Liver (tissue), 9 donors: ENCODE measurements around the gene SMG6. TPM values are rescaled to one million over a fixed set of nuclear protein-coding genes. Genes with fewer than 3 reads are reported as not detected.

Experiments
- DNase-seq: peaks from one replicate; pipeline ENCODE4 v3.0.0-alpha.2; 2017; ENCODE audit warnings: low spot score
- H3K27ac ChIP-seq, 2 donors: one replicate each; pipeline ENCODE4 v1.7.0; 2013; ENCODE audit warnings: inconsistent platforms in 2 of 2, low read length in 2 of 2, control low read depth in 1 of 2, low read depth in 1 of 2, mild to moderate bottlenecking in 1 of 2
- H3K27me3 ChIP-seq, 4 donors: one replicate each; pipeline versions ENCODE4 v1.6.1 to v1.7.0; 2013; ENCODE audit warnings: low read length in 3 of 4, inconsistent platforms in 1 of 4, mild to moderate bottlenecking in 1 of 4, moderate library complexity in 1 of 4; ENCODE audit not compliant: control insufficient read depth in 4 of 4, insufficient read depth in 4 of 4
- H3K36me3 ChIP-seq, 4 donors: one replicate each; pipeline versions ENCODE4 v1.6.1 to v1.7.0; 2013; ENCODE audit warnings: low read length in 3 of 4, mild to moderate bottlenecking in 3 of 4, low read depth in 1 of 4, moderate library complexity in 1 of 4; ENCODE audit not compliant: control insufficient read depth in 4 of 4, insufficient read depth in 3 of 4
- H3K4me1 ChIP-seq, 4 donors: one replicate each; pipeline versions ENCODE4 v1.6.1 to v1.7.0; 2013; ENCODE audit warnings: low read length in 3 of 4, mild to moderate bottlenecking in 3 of 4, moderate library complexity in 1 of 4; ENCODE audit not compliant: control insufficient read depth in 4 of 4, insufficient read depth in 4 of 4
- H3K4me3 ChIP-seq, 3 donors: one replicate each; pipeline versions ENCODE4 v1.6.1 to v1.7.0; 2013; ENCODE audit warnings: low read length in 3 of 3, control low read depth in 1 of 3, low read depth in 1 of 3, mild to moderate bottlenecking in 1 of 3
- H3K9ac ChIP-seq, 2 donors: one replicate each; pipeline ENCODE4 v1.7.0; 2013; ENCODE audit warnings: low read length in 2 of 2, mild to moderate bottlenecking in 2 of 2, moderate library complexity in 2 of 2, control low read depth in 1 of 2, low read depth in 1 of 2
- H3K9me3 ChIP-seq, 4 donors: one replicate each; pipeline versions ENCODE4 v1.6.1 to v1.7.0; 2013; ENCODE audit warnings: low read length in 3 of 4; ENCODE audit not compliant: control insufficient read depth in 4 of 4
- EGR1 ChIP-seq, 2 donors: IDR thresholded peaks; 2 replicates each; pipeline ENCODE4 v1.6.1; 2016 to 2018; ENCODE audit warnings: antibody characterized with exemption in 2 of 2, low read depth in 2 of 2
- FOXA1 ChIP-seq: IDR thresholded peaks from 2 replicates; pipeline ENCODE4 v1.6.1; 2016; ENCODE audit warnings: antibody characterized with exemption
- FOXA2 ChIP-seq: IDR thresholded peaks from 2 replicates; pipeline ENCODE4 v1.6.1; 2016; ENCODE audit warnings: antibody characterized with exemption
- GABPA ChIP-seq, 2 donors: IDR thresholded peaks in 1 of 2; conservative IDR thresholded peaks in 1 of 2; 2 replicates each; pipeline ENCODE4 v1.6.1; 2016; ENCODE audit warnings: antibody characterized with exemption in 2 of 2, mild to moderate bottlenecking in 1 of 2, moderate library complexity in 1 of 2
- HNF4A ChIP-seq, 2 donors: conservative IDR thresholded peaks; 2 replicates each; pipeline ENCODE4 v1.6.1; 2016; ENCODE audit warnings: antibody characterized with exemption in 2 of 2, mild to moderate bottlenecking in 2 of 2
- HNF4G ChIP-seq: IDR thresholded peaks from 2 replicates; pipeline ENCODE4 v1.6.1; 2016; ENCODE audit warnings: antibody characterized with exemption
- JUND ChIP-seq, 2 donors: IDR thresholded peaks; 2 replicates each; pipeline ENCODE4 v1.6.1; 2016; ENCODE audit warnings: antibody characterized with exemption in 2 of 2
- MAX ChIP-seq: IDR thresholded peaks from 2 replicates; pipeline ENCODE4 v1.6.1; 2016; ENCODE audit warnings: antibody characterized with exemption
- NR2F2 ChIP-seq: IDR thresholded peaks from 2 replicates; pipeline ENCODE4 v1.6.1; 2016; ENCODE audit warnings: antibody characterized with exemption
- RAD21 ChIP-seq, 2 donors: IDR thresholded peaks; 2 replicates each; pipeline ENCODE4 v1.6.1; 2016; ENCODE audit warnings: antibody characterized with exemption in 2 of 2, mild to moderate bottlenecking in 2 of 2
- REST ChIP-seq: IDR thresholded peaks from 2 replicates; pipeline ENCODE4 v1.6.1; 2016; ENCODE audit warnings: antibody characterized with exemption, mild to moderate bottlenecking
- RXRA ChIP-seq, 2 donors: IDR thresholded peaks; 2 replicates each; pipeline ENCODE4 v1.6.1; 2017 to 2018; ENCODE audit warnings: antibody characterized with exemption in 2 of 2, mild to moderate bottlenecking in 1 of 2
- SP1 ChIP-seq: IDR thresholded peaks from 2 replicates; pipeline ENCODE4 v1.6.1; 2018; ENCODE audit warnings: antibody characterized with exemption, mild to moderate bottlenecking
- TAF1 ChIP-seq: conservative IDR thresholded peaks from 2 replicates; pipeline ENCODE4 v1.6.1; 2016; ENCODE audit warnings: antibody characterized with exemption, mild to moderate bottlenecking
- YY1 ChIP-seq: IDR thresholded peaks from 2 replicates; pipeline ENCODE4 v1.6.1; 2016; ENCODE audit warnings: antibody characterized with exemption, mild to moderate bottlenecking
- ZBTB33 ChIP-seq: IDR thresholded peaks from 2 replicates; pipeline ENCODE4 v1.6.1; 2016; ENCODE audit warnings: antibody characterized with exemption
- WGBS: extraction: QIAGEN DNeasy Blood & Tissue Kit; methylation state at CpG from one replicate; pipeline ENCODE4 v1.1.7; 2013; 5-methylcytosine and 5-hydroxymethylcytosine counted together
- polyA plus RNA-seq, 2 donors: library from polyadenylated mRNA; stranded (reverse) in 1 of 2; unstranded in 1 of 2; fragments of 200-250 nt in 1 of 2; fragments of >200 nt in 1 of 2; fragmentation: Nextera tagmentation in 1 of 2; extraction: Ambion mirVana in 1 of 2; gene quantifications; one replicate each; pipeline versions ENCODE4 v1.2.1 to v1.2.3, GENCODE V29; 2013 to 2015
- total RNA-seq, 2 donors: library from RNA; depleted of rRNA; stranded (reverse); fragments of >200 nt; gene quantifications; one replicate each; pipeline ENCODE4 v1.2.3, GENCODE V29; 2014
- TF ChIP-seq, protein P1 (sequence below): IDR thresholded peaks from 2 replicates; pipeline ENCODE4 v1.6.1; 2016; ENCODE audit warnings: antibody characterized with exemption
- TF ChIP-seq, protein P2 (sequence below): fragments of 150-350 bp; IDR thresholded peaks from 2 replicates; pipeline ENCODE4 v1.5.1; 2017; ENCODE audit warnings: improper control_type of control experiment, low read depth, low read length; ENCODE audit not compliant: missing input control
- donor health status: healthy.
- donor health status: healthy.
- donor health status: healthy.
- donor health status: healthy.
- donor health status: healthy.

The SMG6 gene
- total and polyA plus RNA-seq, 4 donors, result 4.9 to 12.0 (median 8.2) TPM

- Histone ChIP-seq H3K9ac (no peak overlapping the region), H3K27ac (no peak overlapping the region), H3K4me3 (no peak overlapping the region), H3K4me1 (no peaks in the 10 kb centered on the region), H3K36me3 (peaks cover 1 to 15% (median 9%) of the 10 kb centered on the region in 4 donors), H3K27me3 (no peaks in the 10 kb centered on the region), H3K9me3 (no peaks in the 10 kb centered on the region)
- DNase-seq, result no peak
- WGBS, result 88% methylated on average over 1 of the region's 1 CpG
- TF ChIP-seq ZBTB33, result no peak
- TF ChIP-seq, protein P1, sequence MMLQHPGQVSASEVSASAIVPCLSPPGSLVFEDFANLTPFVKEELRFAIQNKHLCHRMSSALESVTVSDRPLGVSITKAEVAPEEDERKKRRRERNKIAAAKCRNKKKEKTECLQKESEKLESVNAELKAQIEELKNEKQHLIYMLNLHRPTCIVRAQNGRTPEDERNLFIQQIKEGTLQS, result no peak
- no peak for TF ChIP-seq SP1
- no peak for TF ChIP-seq JUND (IDR thresholded peaks at IDR 0.05)
- no peak for TF ChIP-seq GABPA (IDR thresholded peaks at IDR 0.05 in 1 of 2, conservative IDR thresholded peaks at IDR 0.05 in 1 of 2)
- TF ChIP-seq, protein P2, sequence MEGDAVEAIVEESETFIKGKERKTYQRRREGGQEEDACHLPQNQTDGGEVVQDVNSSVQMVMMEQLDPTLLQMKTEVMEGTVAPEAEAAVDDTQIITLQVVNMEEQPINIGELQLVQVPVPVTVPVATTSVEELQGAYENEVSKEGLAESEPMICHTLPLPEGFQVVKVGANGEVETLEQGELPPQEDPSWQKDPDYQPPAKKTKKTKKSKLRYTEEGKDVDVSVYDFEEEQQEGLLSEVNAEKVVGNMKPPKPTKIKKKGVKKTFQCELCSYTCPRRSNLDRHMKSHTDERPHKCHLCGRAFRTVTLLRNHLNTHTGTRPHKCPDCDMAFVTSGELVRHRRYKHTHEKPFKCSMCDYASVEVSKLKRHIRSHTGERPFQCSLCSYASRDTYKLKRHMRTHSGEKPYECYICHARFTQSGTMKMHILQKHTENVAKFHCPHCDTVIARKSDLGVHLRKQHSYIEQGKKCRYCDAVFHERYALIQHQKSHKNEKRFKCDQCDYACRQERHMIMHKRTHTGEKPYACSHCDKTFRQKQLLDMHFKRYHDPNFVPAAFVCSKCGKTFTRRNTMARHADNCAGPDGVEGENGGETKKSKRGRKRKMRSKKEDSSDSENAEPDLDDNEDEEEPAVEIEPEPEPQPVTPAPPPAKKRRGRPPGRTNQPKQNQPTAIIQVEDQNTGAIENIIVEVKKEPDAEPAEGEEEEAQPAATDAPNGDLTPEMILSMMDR, result no peak
- TF ChIP-seq HNF4G, result no peak
- no peak for TF ChIP-seq EGR1 (IDR thresholded peaks at IDR 0.05; ENCODE audit: low read depth in 2 of 2)
- TF ChIP-seq YY1, result no peak
- no peak for TF ChIP-seq HNF4A (conservative IDR thresholded peaks at IDR 0.05)
- TF ChIP-seq MAX, result no peak
- TF ChIP-seq FOXA1, result no peak
Measured at GRCh38 chr17:2275722-2276121, 27.9 kb downstream of the SMG6 start.

GRCh38 chr17:2274414-2274813, 29.2 kb downstream of the SMG6 start:
- Histone ChIP-seq H3K9me3 (no peaks in the 10 kb centered on the region), H3K36me3 (peaks cover 1 to 7% (median 3%) of the 10 kb centered on the region in 4 donors), H3K9ac (no peak overlapping the region), H3K27me3 (no peaks in the 10 kb centered on the region), H3K27ac (no peak overlapping the region), H3K4me3 (no peak overlapping the region), H3K4me1 (no peaks in the 10 kb centered on the region)
- TF ChIP-seq EGR1 (IDR thresholded peaks at IDR 0.05; ENCODE audit: low read depth in 2 of 2) (no peak), GABPA (IDR thresholded peaks at IDR 0.05 in 1 of 2, conservative IDR thresholded peaks at IDR 0.05 in 1 of 2) (no peak), HNF4G (no peak), FOXA2 (no peak), TAF1 (no peak), NR2F2 (no peak), REST (no peak), FOXA1 (no peak), ZBTB33 (no peak), YY1 (no peak), HNF4A (conservative IDR thresholded peaks at IDR 0.05) (no peak), RXRA (IDR thresholded peaks at IDR 0.05) (no peak), SP1 (no peak), MAX (no peak), RAD21 (IDR thresholded peaks at IDR 0.05) (no peak), JUND (IDR thresholded peaks at IDR 0.05) (no peak)
- TF ChIP-seq, protein P1, result no peak
- TF ChIP-seq, protein P2, result no peak
- 60% methylated on average over 2 of the region's 2 CpGs for WGBS
- DNase-seq, result no peak
